GM19467 (cell line): ENCODE results near the gene BCL11A.

ENCODE experiments used
- ATAC-seq: cut with Tn5 transposase; IDR thresholded peaks from one replicate; pipeline ENCODE4 v1.9.1; 2021; ENCODE audit warnings: mild to moderate bottlenecking, moderate library complexity; ENCODE audit not compliant: unreplicated experiment

Gene BCL11A

DNA sequence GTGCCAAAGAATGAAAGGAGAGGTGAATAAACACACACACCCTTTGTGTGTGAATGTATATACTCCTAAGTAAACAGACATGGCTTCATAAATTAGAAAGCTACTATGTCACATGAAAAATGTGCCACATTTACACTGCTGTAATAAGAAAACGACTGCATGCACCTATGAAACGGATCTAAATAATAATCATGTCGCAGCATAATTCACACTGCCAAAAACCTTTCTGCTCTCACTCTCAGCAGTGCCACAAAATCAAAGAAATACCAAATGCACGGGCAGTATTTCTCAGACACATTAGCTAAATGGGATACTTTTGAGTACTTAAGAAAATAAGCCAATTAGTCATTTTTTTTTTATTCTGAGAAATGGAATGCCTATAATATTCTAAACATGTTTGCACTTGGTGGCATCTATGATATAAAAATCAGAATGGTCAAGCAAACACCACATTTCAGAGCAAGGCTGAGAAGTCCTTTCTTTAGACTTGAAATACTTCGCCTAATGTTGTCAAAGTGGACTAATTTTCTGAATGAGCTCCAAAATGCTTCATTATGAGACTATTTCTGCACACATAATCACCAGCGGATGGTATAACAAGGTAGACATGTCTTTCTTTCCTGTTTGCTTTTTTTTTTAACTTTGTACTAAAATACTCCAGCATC is 6.6 kb downstream of the BCL11A start:
- ATAC-seq, result no peak

- no peak for ATAC-seq
Measured at GRCh38 chr2:60544954-60545560, 8.4 kb downstream of the BCL11A start.

DNA sequence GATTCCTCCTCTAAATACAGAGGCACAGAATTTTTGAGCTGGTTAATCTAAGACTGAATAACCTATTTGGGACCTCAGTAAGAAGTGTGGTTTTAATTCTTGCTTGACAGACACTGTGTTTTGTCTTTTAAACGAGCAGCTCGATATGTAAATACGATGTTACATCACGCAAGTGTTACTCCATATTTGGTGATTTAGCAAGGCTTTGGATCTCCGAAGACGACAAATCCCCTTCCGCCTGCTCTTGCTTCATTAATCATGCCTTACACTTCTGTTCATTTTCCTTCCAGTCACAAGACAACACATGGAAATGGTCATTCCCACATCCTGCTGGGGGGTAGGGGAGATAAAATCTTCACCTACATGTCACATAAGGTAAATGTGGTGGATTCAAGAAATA is 9.4 kb downstream of the BCL11A start:
- no peak for ATAC-seq

GRCh38 chr2:60541056-60541651 is 12.3 kb downstream of the BCL11A start:
- ATAC-seq, result no peak

DNA sequence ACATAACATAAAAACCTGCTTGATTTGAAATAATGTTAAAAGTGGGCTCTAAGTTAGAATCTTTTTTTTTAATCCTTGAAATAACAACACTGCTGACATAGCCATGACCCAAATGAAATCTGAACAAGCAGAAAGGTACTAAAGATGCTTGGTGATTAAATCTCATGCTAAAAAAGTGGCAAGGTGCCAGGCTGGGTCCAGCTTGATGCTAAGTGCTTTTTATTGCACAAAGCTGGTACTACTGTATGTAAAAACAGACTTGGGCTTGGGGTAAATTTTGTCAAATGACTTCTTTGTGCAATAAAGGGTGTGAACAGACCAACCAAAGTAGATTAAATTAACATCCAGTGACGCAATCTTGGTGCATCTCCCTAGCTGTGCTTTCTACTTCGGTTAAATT is 13.4 kb downstream of the BCL11A start:
- ATAC-seq, result no peak

GRCh38 chr2:60539140-60539539 is 14.3 kb downstream of the BCL11A start:
- no peak for ATAC-seq

GRCh38 chr2:60538101-60538500 is 15.4 kb downstream of the BCL11A start:
- no peak for ATAC-seq

DNA sequence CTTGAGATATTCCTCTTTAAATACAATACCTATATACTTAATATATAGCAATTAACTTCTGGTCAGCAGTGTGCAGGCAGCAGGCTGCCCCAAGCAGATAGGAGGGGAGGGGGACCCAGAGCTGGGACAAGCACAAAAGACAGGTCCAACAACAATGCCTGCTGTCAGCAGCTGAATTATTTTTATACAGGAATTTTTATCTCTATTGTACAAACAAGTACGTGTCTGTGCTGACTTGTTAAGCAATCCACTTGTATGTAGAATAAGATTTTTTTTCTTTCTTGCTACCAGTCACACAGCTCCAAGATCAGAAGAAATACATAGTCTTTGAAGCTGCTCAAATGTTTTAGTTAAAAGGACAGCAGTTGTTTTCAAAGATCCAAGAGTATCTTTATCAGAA is 16.7 kb downstream of the BCL11A start:
- ATAC-seq, result no peak

GRCh38 chr2:60535685-60536312 is 17.7 kb downstream of the BCL11A start:
- ATAC-seq, result no peak

GRCh38 chr2:60534892-60535684 is 18.4 kb downstream of the BCL11A start:
- ATAC-seq, result no peak

GRCh38 chr2:60534052-60534685 is 19.3 kb downstream of the BCL11A start:
- no peak for ATAC-seq

GRCh38 chr2:60533101-60534051 is 20.1 kb downstream of the BCL11A start:
- no peak for ATAC-seq

- ATAC-seq, result no peak
Measured at GRCh38 chr2:60532421-60532820, 21.0 kb downstream of the BCL11A start.

GRCh38 chr2:60531701-60532133 is 21.7 kb downstream of the BCL11A start:
- no peak for ATAC-seq

DNA sequence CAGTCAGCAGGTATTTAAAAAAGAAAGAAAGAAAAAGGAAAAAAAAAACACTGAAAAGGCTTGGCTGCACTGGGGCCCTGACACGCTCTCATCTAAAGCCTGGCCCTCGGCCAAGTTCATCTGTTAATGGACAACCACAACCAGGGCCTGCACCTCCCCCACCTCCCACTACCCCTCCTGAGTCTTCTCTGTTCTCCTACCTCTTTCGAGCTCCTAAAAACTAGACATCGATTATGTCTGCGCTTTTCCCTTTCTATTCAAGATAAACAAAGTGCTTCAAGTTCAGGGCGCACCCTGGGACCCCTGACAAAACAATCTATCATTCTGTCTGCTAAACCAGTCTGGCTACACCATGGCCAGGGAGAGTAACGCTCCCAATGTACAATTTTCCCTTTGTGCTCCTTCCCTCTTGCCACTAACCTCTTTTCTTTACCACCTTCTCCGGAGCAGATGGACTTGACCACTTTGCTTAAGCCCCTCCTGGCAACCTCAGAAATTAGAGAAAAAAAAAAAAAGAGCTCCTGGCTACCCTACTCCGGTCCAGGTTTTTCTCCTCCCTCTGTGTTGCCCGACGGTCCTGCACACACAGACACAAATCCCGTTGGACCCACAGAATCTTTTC is 22.7 kb downstream of the BCL11A start:
- ATAC-seq, result no peak

DNA sequence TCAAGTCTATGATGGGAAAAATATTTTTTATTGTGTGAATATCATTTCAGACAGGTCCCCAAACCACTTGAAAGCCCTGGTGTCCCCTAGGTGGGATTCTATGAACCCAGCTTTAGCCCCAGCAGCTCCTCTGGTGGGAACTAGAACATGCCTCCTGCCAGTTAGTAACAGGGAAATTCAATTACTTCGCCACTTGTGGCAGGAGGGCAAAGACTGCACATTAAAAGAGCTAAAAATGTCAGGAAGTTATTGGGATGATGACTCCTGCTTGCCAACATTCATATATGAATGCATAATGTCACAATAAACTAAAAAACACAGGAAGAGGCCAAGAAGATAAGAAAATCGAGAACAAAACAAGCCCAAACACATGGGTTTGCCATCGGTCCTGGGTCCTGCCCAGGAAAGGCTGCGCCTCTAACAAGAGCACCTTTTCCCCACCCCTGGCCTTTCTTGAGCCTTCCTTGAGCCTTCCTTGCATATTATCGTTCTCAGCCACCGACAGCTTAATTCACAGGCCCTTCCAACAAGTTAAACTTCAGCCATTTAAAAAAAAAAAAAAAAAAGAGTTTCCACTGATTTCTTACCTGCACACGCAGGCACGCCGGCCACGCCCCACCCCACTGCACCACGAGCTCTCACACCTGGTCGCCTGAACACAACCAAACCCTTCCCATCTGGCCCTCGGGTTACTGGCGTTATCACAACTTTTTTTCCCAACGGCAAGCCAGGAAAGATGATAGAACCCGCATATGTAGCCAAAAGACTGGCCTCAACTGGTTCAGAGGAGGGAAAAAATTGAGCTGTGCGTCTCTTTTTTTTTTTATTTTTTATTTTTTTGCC is 23.4 kb downstream of the BCL11A start:
- ATAC-seq, result no peak

DNA sequence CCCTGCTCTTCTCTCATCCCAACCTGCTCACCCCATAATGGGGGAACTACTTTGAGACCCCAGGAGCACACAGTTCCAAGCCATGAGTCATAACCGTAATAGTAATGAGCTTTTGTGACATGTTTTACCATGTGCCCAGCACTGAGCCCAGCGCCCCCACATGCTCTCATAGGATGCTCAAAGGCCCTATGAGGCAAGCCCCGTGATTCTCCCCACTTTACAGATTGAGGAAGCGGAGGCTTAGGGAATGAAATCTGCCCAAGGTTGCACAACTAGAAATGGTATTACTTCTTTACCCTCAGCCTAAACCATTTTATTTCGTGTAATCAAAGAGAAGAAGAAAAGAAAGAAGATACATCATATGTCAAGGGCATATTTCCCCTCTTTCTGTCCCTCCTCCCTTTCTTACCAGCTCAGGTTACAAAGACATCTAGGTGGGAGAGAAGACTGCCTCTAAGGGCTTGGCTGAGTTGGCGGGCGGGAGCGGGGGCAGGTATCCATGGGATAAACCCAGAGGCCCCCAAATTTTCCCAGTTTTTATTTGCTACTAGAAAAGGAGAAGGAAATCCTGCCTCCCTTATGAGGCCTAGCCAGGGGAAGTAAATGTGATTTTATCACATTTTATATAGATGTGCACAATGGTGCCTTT is 24.2 kb downstream of the BCL11A start:
- no peak for ATAC-seq
